SK-N-MC (cell line): Measurements from ENCODE around the gene KRTAP19-1.

Experiments
- EZH2 ChIP-seq: fragments of 200-600 bp; sonication (generic); IDR thresholded peaks from one replicate; pipeline ENCODE4 v1.6.1; 2017; ENCODE audit warnings: antibody characterized with exemption
- POLR2AphosphoS5 ChIP-seq: IDR thresholded peaks from 2 replicates; pipeline ENCODE4 v1.6.1; 2012; ENCODE audit warnings: mild to moderate bottlenecking, low read depth, low read length, borderline replicate concordance

GRCh38 chr21:30468900-30469714, 11.1 kb downstream of the KRTAP19-1 start:
- TF ChIP-seq EZH2 (no peak), POLR2AphosphoS5 (no peak)
